Uterus (tissue), 2 donors: ENCODE data around the gene TSPAN32.

ENCODE experiments used
- CTCF ChIP-seq, 4 experiments: fragments of 200-600 bp in 2 of 4; fragments of 450-650 bp in 2 of 4; sonication (generic) in 2 of 4; IDR thresholded peaks; one replicate each; pipeline ENCODE4 v1.5.1; 2016 to 2019; ENCODE audit warnings: antibody characterized with exemption in 4 of 4, mild to moderate bottlenecking in 2 of 4, moderate library complexity in 1 of 4
- POLR2A ChIP-seq, 2 donors: fragments of 450-650 bp; IDR thresholded peaks; one replicate each; pipeline ENCODE4 v1.6.1; 2016; ENCODE audit warnings: antibody characterized with exemption in 2 of 2, mild to moderate bottlenecking in 1 of 2, moderate library complexity in 1 of 2

GRCh38 chr11:2256293-2256913, 45.4 kb upstream of the TSPAN32 start:
- no peak for TF ChIP-seq CTCF (IDR thresholded peaks at IDR 0.05)
- no peak for TF ChIP-seq POLR2A (IDR thresholded peaks at IDR 0.05)
